K562 (cell line): ENCODE results near the gene LIPH. TPM values are rescaled to one million over a fixed set of nuclear protein-coding genes. Genes with fewer than 3 reads are reported as not detected.

Experiments
- ASH1L ChIP-seq: fragments of 450-650 bp; IDR thresholded peaks from 2 replicates; pipeline ENCODE4 v1.6.1; 2018; ENCODE audit warnings: borderline replicate concordance, mild to moderate bottlenecking, low read depth; ENCODE audit not compliant: partially characterized antibody
- BRD9 ChIP-seq: fragments of 450-650 bp; IDR thresholded peaks from 2 replicates; pipeline ENCODE4 v1.6.1; 2018; ENCODE audit warnings: low read depth; ENCODE audit not compliant: partially characterized antibody
- CBFA2T3 ChIP-seq: fragments of 450-650 bp; IDR thresholded peaks from 2 replicates; pipeline ENCODE4 v1.6.1; 2017
- CC2D1A ChIP-seq: fragments of 450-650 bp; IDR thresholded peaks from 2 replicates; pipeline ENCODE4 v1.6.1; 2017; ENCODE audit warnings: mild to moderate bottlenecking
- CTBP1 ChIP-seq: fragments of 450-650 bp; IDR thresholded peaks from 2 replicates; pipeline ENCODE4 v1.6.1; 2016; ENCODE audit warnings: borderline replicate concordance
- CXXC5 ChIP-seq: fragments of 250-450 bp; sonication (Bioruptor Pico); IDR thresholded peaks from 2 replicates; pipeline ENCODE4 v1.8.0; 2022; ENCODE audit warnings: inconsistent platforms, mild to moderate bottlenecking, moderate library complexity
- DPF2 ChIP-seq: fragments of 450-650 bp; IDR thresholded peaks from 2 replicates; pipeline ENCODE4 v1.6.1; 2016
- E2F4 ChIP-seq: sonication (generic); formaldehyde crosslinking; IDR thresholded peaks from 2 replicates; pipeline ENCODE4 v1.8.0; 2022; ENCODE audit warnings: mild to moderate bottlenecking, low read depth, missing genetic modification reagents
- EHMT2 ChIP-seq: fragments of 450-650 bp; IDR thresholded peaks from 2 replicates; pipeline ENCODE4 v1.6.1; 2018; ENCODE audit warnings: antibody characterized with exemption
- HOMEZ ChIP-seq: fragments of 250-450 bp; sonication (Bioruptor Pico); IDR thresholded peaks from 2 replicates; pipeline ENCODE4 v1.4.0; 2020; ENCODE audit warnings: mild to moderate bottlenecking, moderate library complexity
- LEF1 ChIP-seq: fragments of 450-650 bp; IDR thresholded peaks from 2 replicates; pipeline ENCODE4 v1.6.1; 2016; ENCODE audit warnings: mild to moderate bottlenecking
- NFIC ChIP-seq: fragments of 450-650 bp; IDR thresholded peaks from 2 replicates; pipeline ENCODE4 v1.6.1; 2017; ENCODE audit warnings: mild to moderate bottlenecking, inconsistent platforms
- NR2C1 ChIP-seq, 2 experiments: fragments of 450-650 bp; IDR thresholded peaks; 2 replicates each; pipeline ENCODE4 v1.6.1; 2017; ENCODE audit warnings: mild to moderate bottlenecking in 2 of 2, antibody characterized with exemption in 1 of 2, inconsistent platforms in 1 of 2, missing compliant biosample characterization in 1 of 2, missing genetic modification characterization in 1 of 2
- SMARCB1 ChIP-seq: IDR thresholded peaks from 2 replicates; pipeline ENCODE4 v1.6.1; 2011; ENCODE audit warnings: improper control_type of control experiment, low read depth; ENCODE audit not compliant: insufficient read length
- SMARCE1 ChIP-seq: fragments of 450-650 bp; IDR thresholded peaks from 2 replicates; pipeline ENCODE4 v1.7.1; 2016; ENCODE audit warnings: mild to moderate bottlenecking
- SRSF3 ChIP-seq: fragments of 200-400 bp; formaldehyde crosslinking; IDR thresholded peaks from 2 replicates; pipeline ENCODE4 v1.6.1; 2016; ENCODE audit warnings: mild to moderate bottlenecking, low read length, moderate library complexity; ENCODE audit not compliant: insufficient read depth
- TEAD4 ChIP-seq, 2 experiments: sonication (generic) in 1 of 2; formaldehyde crosslinking in 1 of 2; IDR thresholded peaks; 2 replicates each; pipeline versions ENCODE4 v1.6.1 to v1.8.0; 2012 to 2022; ENCODE audit warnings: borderline replicate concordance in 1 of 2, inconsistent platforms in 1 of 2, low read length in 1 of 2, mild to moderate bottlenecking in 1 of 2, missing genetic modification reagents in 1 of 2
- ZNF407 ChIP-seq: fragments of 450-650 bp; IDR thresholded peaks from 2 replicates; pipeline ENCODE4 v1.6.1; 2016; ENCODE audit warnings: low read depth
- ZNF717 ChIP-seq: fragments of 250-450 bp; sonication (Bioruptor Pico); IDR thresholded peaks from 2 replicates; pipeline ENCODE4 v1.5.0; 2021
- ZNF785 ChIP-seq: fragments of 250-450 bp; sonication (Bioruptor Pico); IDR thresholded peaks from 2 replicates; pipeline ENCODE4 v1.4.0; 2020; ENCODE audit warnings: mild to moderate bottlenecking
- ZSCAN32 ChIP-seq: fragments of 450-650 bp; formaldehyde crosslinking; IDR thresholded peaks from 2 replicates; pipeline ENCODE4 v1.4.0; 2020; ENCODE audit warnings: mild to moderate bottlenecking, moderate library complexity
- polyA plus RNA-seq, 8 experiments: library from polyadenylated mRNA; depleted of rRNA in 4 of 8; stranded (reverse) in 5 of 8; unstranded in 3 of 8; fragments of >200 nt; fragmentation: Nextera tagmentation in 2 of 8; fragmentation: Illumina TruSeq in 1 of 8; extraction: Ambion mirVana in 2 of 8; extraction: Trizol in 1 of 8; gene quantifications; 2 replicates each; pipeline versions ENCODE4 v1.2.1 to v1.2.3, GENCODE V29; 2011 to 2014; ENCODE audit warnings: inconsistent platforms in 1 of 8, missing spikeins in 1 of 8
- total RNA-seq, 7 experiments: library from RNA; depleted of rRNA in 6 of 7; stranded (reverse); fragments of >200 nt in 6 of 7; fragmentation: Illumina TruSeq in 2 of 7; extraction: Trizol in 2 of 7; gene quantifications; 2 replicates each; pipeline versions ENCODE4 v1.2.1 to v1.2.3, GENCODE V29; 2011 to 2021; ENCODE audit warnings: low replicate concordance in 1 of 7

The LIPH gene
- total and polyA plus RNA-seq, 9 of the 15 experiments (the other 6 are each of a cell fraction or from before 2014, with no cell fraction given), result 0.73 to 1.8 (median 1.3) TPM

GRCh38 chr3:185555101-185555501 is 2.7 kb upstream of the LIPH start (continued):
- TF ChIP-seq HOMEZ (CRISPR knock-in tag), result no peak
- TF ChIP-seq NR2C1 (IDR thresholded peaks at IDR 0.05), result no peak
- TF ChIP-seq NR2C1 (tag; IDR thresholded peaks at IDR 0.05), result no peak
- TF ChIP-seq CTBP1, result 0 out of 2 replicates have a peak, but pooled peaks have one; percentile 27
- TF ChIP-seq SMARCE1, result peak; percentile 89
- no peak for TF ChIP-seq SMARCB1
- TF ChIP-seq ZNF407, result no peak
- TF ChIP-seq EHMT2, result no peak
- peak; percentile 77 for TF ChIP-seq NFIC
- TF ChIP-seq CXXC5 (CRISPR knock-in tag), result 0 out of 2 replicates have a peak, but pooled peaks have one; percentile 12
- no peak for TF ChIP-seq BRD9
- no peak for TF ChIP-seq LEF1
- TF ChIP-seq SRSF3, result no peak
- TF ChIP-seq E2F4 (CRISPR knock-in tag), result no peak
- TF ChIP-seq ZNF785 (CRISPR knock-in tag), result no peak
- peak; percentile 88 for TF ChIP-seq DPF2
- TF ChIP-seq TEAD4 (IDR thresholded peaks at IDR 0.05; ENCODE audit: low read length), result peak; percentile 91
- no peak for TF ChIP-seq TEAD4 (CRISPR knock-in tag; IDR thresholded peaks at IDR 0.05; ENCODE audit: borderline replicate concordance)
- TF ChIP-seq ZSCAN32 (CRISPR knock-in tag), result no peak
- TF ChIP-seq ZNF717, result no peak
- TF ChIP-seq ASH1L, result no peak
- TF ChIP-seq CC2D1A, result peak; percentile 74; the same call in 1 of the 2 replicates
- TF ChIP-seq CBFA2T3, result peak; percentile 97
